ENCODE results near the gene GLS.
"Not testable (repeated sequence)": the region's sequence is repeated elsewhere in the genome, so short reads cannot be mapped to it uniquely, and the experiment has no call there.

GLS gene

GRCh38 chr2:190938771-190939335, 58.2 kb downstream of the GLS start:
- DNase-seq, result no peak

- no peak for DNase-seq
Measured at GRCh38 chr2:190940454-190940853, 59.8 kb downstream of the GLS start.

GRCh38 chr2:190941571-190941970, 61.0 kb downstream of the GLS start:
- no peak for DNase-seq

GRCh38 chr2:190942697-190943096, 62.1 kb downstream of the GLS start:
- no peak for DNase-seq

- DNase-seq, result no peak
Measured at GRCh38 chr2:190943706-190944105, 63.1 kb downstream of the GLS start.

DNA sequence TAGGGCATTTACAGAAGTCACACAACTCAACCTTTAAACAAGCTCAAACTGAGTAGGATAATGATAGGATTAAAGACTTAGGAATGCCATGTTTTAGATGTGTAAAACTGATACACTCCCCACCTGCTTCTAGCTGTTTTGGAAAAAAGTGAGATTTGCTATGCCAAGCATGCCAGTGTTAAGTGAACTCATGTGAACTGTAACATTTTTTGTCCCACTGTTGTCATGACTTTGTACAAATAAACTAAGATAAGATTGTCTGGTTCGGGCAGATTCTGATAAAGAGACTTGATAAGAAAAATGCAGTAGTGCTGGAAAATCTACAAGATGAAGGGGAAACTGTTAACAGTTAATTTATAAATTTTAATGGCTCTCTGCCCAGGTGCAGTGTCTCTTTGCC, 66.5 kb downstream of the GLS start:
- DNase-seq, result no peak

DNA sequence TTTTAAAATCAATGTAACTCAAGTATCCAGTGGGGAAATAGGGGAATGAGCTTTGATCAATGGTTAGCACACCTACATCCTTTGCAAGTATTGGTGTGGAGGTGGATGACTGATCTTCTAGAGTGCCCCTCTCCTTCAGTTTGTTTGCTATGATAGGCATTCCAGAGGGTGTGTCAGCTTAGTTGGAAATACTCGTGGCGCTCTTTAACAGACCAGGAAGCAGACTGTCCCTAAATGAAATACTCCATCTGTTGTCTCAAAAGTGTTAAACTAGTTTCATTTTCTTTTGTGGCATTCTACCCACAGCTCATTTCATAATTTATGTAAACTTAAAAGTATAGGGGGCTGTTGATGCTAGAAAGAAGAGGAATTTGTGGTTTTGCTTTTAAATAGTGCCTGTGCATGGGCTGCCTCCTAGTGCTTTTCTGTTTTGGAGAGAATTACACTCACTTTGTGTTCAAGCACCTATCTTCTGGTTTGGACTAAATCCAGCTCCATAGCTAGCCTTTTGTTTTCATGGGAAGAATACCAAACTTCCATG, 67.2 kb downstream of the GLS start:
- DNase-seq, result no peak

DNA sequence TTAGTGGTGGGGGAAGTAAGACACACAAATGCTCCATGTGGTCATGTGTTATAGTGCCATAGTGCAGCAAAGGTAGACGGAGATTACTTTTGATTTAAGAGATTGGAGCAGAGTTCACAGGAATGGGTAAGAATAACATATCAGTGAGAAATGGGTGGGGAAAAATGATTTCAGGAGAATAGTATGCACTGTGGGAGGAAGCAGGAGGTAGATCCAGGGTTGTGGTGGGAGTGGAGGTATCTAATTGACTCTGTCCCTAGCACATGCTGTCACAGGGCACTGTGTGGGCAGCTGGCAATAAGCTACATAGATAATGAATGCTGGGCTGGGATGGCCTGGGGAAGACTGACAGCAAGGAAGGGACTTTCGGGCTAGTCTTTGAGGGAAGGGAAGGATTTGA, 68.0 kb downstream of the GLS start:
- no peak for DNase-seq

- no peak for DNase-seq
Measured at GRCh38 chr2:190950566-190950991, 70.0 kb downstream of the GLS start.

DNA sequence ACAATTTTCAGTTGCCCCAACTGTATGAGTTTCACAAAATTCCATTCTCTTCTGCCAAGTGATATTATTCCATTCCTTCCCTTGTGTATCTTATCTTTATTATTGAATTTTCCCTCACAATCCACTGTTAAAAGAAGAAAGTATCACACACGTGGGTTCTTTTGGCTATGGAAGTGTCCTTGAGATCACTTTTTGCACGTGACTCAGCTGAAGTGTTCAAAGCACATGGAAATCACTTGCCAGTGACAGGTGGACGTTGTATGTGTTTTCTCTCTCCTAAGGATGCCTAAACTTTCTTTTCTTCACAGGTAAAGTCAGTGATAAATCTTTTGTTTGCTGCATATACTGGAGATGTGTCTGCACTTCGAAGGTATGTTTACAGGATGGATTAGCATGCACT, 72.6 kb downstream of the GLS start:
- no peak for DNase-seq

DNA sequence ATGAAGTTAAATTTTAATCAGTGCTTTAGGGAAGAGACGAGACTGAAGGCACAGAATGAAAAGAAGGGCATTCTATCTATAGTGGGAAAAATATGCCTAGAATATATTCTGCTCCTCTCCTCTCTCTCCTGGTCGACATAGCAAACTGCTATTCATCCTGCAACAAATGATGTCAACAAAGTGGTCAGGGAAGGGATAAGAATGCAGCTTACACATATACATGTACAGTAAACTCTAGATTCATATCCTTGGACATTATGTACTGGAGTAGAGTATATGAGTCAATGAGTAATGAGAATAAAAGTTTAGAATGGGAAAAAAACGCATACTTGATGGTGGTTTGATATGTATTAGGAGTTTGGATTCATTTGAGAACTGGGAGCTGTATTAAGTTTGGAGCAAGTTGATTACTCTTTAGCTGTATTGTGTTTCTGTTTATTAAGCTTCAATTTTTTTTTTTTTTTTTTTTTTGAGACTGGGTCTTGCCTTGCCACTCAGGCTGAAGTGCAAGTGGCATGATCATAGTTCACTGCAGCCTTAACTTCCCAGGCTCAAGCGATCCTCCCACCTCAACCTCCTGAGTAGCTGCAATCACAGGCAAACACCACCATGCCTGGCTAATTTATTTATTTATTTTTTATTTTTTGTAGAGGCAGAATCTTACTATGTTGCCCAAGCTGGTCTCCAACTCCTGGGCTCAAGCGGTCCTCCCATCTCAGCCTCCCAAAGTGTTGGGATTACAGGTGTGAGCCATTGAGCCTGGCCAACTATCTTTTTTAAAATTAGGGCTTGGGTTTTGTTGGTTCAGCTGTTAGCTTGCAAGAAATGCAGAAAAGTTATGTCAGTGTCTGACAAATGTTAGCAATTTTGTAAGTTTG, 79.5 kb downstream of the GLS start:
- no peak for DNase-seq

- DNase-seq, result not testable (repeated sequence)
Measured at GRCh38 chr2:190961117-190961516, 80.5 kb downstream of the GLS start.

DNA sequence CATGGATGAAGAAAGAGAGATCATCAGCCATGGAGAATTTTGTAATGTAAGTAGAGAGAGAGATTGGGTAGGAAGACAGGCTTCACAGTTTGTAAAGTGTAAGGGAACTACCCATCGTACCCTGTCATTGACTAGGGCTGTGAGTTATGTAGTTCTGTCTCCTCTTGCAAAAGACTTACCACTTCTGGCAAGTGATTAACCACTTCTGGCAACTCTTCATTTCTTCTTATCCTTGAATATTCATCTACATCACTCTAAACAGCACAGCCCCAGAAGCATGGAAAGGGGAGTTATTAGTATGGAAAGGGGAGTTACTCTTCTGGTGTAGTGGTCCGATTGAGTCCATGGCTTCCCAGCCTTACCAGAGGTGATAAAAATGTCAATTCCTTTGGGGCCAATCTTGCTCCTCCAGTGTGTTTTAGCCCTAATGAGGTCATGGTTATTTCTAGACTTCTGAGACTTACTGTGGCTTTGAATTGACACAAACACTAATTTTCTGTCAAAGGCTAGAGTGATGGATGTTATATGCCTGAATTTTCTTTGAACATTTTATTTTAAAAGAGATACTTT, 81.4 kb downstream of the GLS start:
- no peak for DNase-seq

GRCh38 chr2:190963088-190963487, 82.5 kb downstream of the GLS start:
- no peak for DNase-seq

DNA sequence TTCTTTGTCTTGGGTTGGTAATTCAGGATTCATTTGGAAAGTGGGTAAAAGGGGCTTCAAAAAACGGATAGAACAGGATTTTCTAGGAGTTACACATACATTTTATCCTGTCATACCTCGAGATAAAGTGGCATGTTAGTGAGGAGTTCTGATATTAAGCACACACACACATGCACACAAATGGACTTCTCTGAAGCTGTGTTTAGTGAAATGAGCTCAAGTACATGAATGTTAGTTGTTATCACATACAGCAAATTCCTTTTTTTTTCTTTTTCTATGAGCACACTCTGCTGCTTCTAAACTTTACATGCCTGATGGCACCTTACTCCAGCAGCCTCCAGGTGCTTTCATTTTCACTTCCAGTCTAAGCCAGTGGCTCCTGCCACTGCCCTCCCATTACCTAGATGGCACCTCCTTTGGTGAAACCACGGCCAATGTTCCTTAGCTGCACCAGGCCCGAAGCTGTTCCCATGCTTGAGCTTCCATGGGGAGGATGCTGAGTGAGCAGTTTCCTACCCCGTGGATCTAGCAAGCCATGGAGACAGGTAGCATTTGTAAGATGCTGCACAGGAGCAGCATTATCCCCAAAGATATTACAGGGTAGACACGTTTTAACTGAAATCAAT, 83.7 kb downstream of the GLS start:
- no peak for DNase-seq

DNA sequence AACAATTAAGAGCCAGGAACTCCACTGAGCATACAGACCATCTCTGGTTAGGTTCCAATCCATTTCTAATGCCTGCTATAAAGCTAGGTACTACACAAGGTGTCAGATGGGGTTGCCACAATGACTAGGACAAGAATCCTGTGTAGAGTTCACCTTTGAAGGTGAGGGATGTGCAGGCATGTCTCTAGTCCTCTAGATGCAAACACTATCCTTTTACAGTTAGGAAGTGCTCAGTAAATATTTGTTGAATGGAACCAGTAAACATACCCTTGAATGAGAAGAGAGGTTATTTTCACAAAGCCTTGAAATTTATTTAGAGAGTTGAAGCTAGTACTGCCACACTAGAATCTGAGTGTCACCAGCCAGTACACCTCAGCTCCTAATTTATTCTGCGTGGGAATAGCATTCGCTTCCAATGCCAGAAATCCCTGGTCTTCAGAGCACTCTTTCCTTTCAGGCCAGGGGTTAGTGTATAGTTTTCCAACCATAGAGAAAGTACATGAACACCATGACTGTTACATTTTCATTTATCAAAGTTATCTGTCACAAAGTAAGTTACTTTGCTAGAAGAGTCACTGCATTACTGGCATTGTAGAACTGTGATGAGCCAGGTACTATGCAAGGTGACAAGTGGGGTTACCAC, 85.1 kb downstream of the GLS start:
- DNase-seq, result no peak

DNA sequence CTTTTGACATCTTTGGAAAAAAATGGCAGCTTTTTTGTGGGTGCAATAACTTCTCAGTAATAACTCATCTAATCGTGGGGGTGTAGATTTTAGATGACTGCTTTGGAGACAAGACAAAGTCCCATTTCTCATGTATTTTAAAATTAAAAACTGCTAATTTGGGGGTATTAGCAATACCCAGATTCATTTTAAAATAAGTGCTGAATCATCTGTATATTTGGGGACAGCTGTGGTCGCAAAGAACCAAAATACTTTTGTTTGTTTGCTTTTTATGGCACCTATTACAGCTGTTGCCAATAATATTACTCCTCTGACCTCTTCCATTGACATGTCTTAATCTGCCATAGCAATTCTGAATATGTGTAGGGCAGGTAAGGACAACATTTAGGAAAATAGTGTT, 87.9 kb downstream of the GLS start:
- DNase-seq, result no peak

DNA sequence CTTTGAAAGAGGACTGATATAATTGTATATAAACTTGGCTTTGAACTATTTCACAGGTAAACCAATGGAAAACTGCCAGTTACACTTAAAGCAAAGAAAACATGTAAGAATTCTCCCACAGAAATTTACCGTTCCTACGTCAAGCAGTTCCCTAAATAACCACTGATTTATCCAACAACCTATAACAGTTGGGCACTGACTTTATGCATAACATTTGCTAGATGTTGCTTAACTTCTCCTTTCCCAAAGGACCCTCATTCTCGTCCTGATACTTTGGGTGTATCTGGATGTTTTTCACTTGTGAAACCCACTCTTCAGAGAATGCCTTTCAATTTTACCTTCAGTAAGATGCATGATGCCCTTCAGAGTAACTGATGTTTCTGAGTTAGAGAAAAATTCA, 89.5 kb downstream of the GLS start:
- no peak for DNase-seq

GRCh38 chr2:190970873-190971506, 90.4 kb downstream of the GLS start:
- no peak for DNase-seq

DNA sequence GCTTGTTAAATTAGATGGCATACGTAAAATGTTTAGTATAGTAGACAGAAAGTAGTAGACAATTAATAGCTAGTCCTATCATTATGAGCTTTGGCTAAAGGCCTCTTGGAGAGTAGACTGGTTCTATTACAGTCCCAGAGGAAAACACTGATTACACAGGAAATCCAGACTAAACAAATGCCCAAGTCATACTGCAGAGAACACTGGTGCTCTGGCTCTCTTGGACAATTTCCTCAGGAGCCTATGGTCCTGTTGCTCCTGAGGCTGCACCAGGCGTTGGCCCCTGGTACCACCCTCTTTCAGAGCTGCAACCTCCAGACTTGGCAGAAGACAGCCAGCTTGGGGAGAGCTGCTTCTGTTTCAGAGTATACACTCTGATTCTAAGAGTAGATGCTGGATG, 91.6 kb downstream of the GLS start:
- DNase-seq, result no peak

DNA sequence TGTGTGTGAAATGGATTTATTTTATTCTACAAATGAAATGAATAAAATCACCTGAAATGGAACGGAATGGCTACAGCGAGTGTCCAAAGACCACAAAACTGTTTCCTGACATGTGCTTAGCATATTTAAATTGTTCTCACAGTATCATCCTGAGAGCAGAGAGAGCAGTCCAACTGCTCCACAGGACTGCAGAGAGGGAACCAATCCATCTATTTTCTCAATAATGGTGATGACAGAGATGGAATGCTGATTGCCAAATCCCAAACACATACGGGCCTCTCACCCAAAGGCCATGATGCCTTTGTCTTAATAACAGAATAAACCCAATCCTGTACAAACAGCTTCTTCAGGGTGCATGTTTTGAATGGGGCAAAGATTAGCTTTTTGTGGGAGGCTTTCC, 92.2 kb downstream of the GLS start:
- DNase-seq, result no peak

DNA sequence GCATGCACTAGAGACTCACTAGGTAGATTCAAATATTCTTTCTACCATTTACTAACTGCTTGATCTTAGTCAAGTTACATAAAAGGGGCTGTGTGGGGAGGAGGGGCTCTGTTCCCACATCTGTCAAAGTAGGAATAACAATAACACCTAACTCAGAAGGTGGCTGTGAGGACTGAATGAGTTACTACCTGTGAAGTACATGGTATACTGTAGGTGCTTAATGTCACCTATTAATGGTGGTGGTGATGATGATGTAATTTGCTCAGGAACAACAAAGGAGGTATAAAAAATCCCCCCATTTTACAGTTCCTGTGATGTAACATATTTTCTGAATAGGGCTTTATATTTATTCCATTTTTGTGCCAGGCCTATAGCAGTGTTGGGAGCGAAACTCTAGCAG, 92.6 kb downstream of the GLS start:
- DNase-seq, result no peak
